ENCODE data around the gene KLK7.

KLK7 gene

GRCh38 chr19:51027126-51027806, 43.5 kb upstream of the KLK7 start:
- no peak for DNase-seq (ENCODE audit: extremely low spot score)
- TF ChIP-seq ARNT (IDR thresholded peaks at IDR 0.05) (no peak), HDGF (IDR thresholded peaks at IDR 0.05; ENCODE audit: borderline replicate concordance) (no peak), L3MBTL2 (conservative IDR thresholded peaks at IDR 0.05) (no peak), ELF4 (IDR thresholded peaks at IDR 0.05) (no peak), LEF1 (IDR thresholded peaks at IDR 0.05; ENCODE audit: borderline replicate concordance) (no peak), NFRKB (IDR thresholded peaks at IDR 0.05) (no peak), PKNOX1 (IDR thresholded peaks at IDR 0.05) (no peak), SUZ12 (IDR thresholded peaks at IDR 0.05) (no peak), SP1 (IDR thresholded peaks at IDR 0.05) (no peak), ZNF384 (IDR thresholded peaks at IDR 0.05) (no peak), TARDBP (IDR thresholded peaks at IDR 0.05) (no peak), FOXM1 (IDR thresholded peaks at IDR 0.05; ENCODE audit: borderline replicate concordance) (no peak)
- ChIA-PET CTCF (no interaction called here), POLR2A (no interaction called here)

GRCh38 chr19:51026554-51026831, 42.8 kb upstream of the KLK7 start, which contains the start of gene KLK11:
TSS of gene KLK11 (minus strand) at chr19:51026616. CDS start at chr19:51025631, 985 bp downstream.
- ChIA-PET POLR2A (no interaction called here), CTCF (interaction anchor here (1.5 kb wide), 1 partner anchor 9 kb away, joined by 7 read pairs; no protein-coding TSS in a partner anchor)
- TF ChIP-seq ELF4 (IDR thresholded peaks at IDR 0.05): no peak
- TF ChIP-seq BHLHE40 (IDR thresholded peaks at IDR 0.05; ENCODE audit: borderline replicate concordance): no peak
- no peak for TF ChIP-seq PKNOX1 (IDR thresholded peaks at IDR 0.05)
- no peak for TF ChIP-seq ARNT (IDR thresholded peaks at IDR 0.05)
- no peak for TF ChIP-seq SP1 (IDR thresholded peaks at IDR 0.05)
- TF ChIP-seq ZNF384 (IDR thresholded peaks at IDR 0.05): no peak
- no peak for TF ChIP-seq TARDBP (IDR thresholded peaks at IDR 0.05)
- TF ChIP-seq LEF1 (IDR thresholded peaks at IDR 0.05; ENCODE audit: borderline replicate concordance): no peak
- TF ChIP-seq FOXK2 (IDR thresholded peaks at IDR 0.05): no peak
- no peak for TF ChIP-seq SUZ12 (IDR thresholded peaks at IDR 0.05)
- no peak for TF ChIP-seq HDGF (IDR thresholded peaks at IDR 0.05; ENCODE audit: borderline replicate concordance)
- no peak for TF ChIP-seq NFRKB (IDR thresholded peaks at IDR 0.05)
- no peak for TF ChIP-seq CTBP1 (IDR thresholded peaks at IDR 0.05; ENCODE audit: borderline replicate concordance)
- no peak for TF ChIP-seq FOXM1 (IDR thresholded peaks at IDR 0.05; ENCODE audit: borderline replicate concordance)
- TF ChIP-seq L3MBTL2 (conservative IDR thresholded peaks at IDR 0.05): no peak
- no peak for TF ChIP-seq FOXA1 (IDR thresholded peaks at IDR 0.05)
- no peak for DNase-seq (ENCODE audit: extremely low spot score)

GRCh38 chr19:51025809-51026553, 42.3 kb upstream of the KLK7 start:
- no peak for DNase-seq (ENCODE audit: extremely low spot score)
- CTCF ChIA-PET: interaction anchor here (1.5 kb wide), 1 partner anchor 8 kb away, joined by 7 read pairs; no protein-coding TSS in a partner anchor
- POLR2A ChIA-PET: no interaction called here

GRCh38 chr19:51025401-51025800, 41.7 kb upstream of the KLK7 start:
- CTCF ChIA-PET: interaction anchor here (1.5 kb wide), 1 partner anchor 8 kb away, joined by 7 read pairs; no protein-coding TSS in a partner anchor
- TF ChIP-seq FOXK2 (IDR thresholded peaks at IDR 0.05) (no peak), TARDBP (IDR thresholded peaks at IDR 0.05) (no peak), FOXM1 (IDR thresholded peaks at IDR 0.05; ENCODE audit: borderline replicate concordance) (no peak), FOXA1 (IDR thresholded peaks at IDR 0.05) (no peak), L3MBTL2 (conservative IDR thresholded peaks at IDR 0.05) (no peak), ELF4 (IDR thresholded peaks at IDR 0.05) (no peak), SUZ12 (IDR thresholded peaks at IDR 0.05) (no peak), HDGF (IDR thresholded peaks at IDR 0.05; ENCODE audit: borderline replicate concordance) (no peak), NFRKB (IDR thresholded peaks at IDR 0.05) (no peak), ARNT (IDR thresholded peaks at IDR 0.05) (no peak), BHLHE40 (IDR thresholded peaks at IDR 0.05; ENCODE audit: borderline replicate concordance) (no peak), SP1 (IDR thresholded peaks at IDR 0.05) (no peak), LEF1 (IDR thresholded peaks at IDR 0.05; ENCODE audit: borderline replicate concordance) (no peak), ZNF384 (IDR thresholded peaks at IDR 0.05) (no peak), PKNOX1 (IDR thresholded peaks at IDR 0.05) (no peak), CTBP1 (IDR thresholded peaks at IDR 0.05; ENCODE audit: borderline replicate concordance) (no peak)
- POLR2A ChIA-PET: no interaction called here
- no peak for DNase-seq (ENCODE audit: extremely low spot score)

More at GRCh38 chr19:51025809-51026553, 42.3 kb upstream of the KLK7 start:
- TF ChIP-seq NFRKB (IDR thresholded peaks at IDR 0.05) (no peak), ARNT (IDR thresholded peaks at IDR 0.05) (no peak), HDGF (IDR thresholded peaks at IDR 0.05; ENCODE audit: borderline replicate concordance) (no peak), SUZ12 (IDR thresholded peaks at IDR 0.05) (no peak), BHLHE40 (IDR thresholded peaks at IDR 0.05; ENCODE audit: borderline replicate concordance) (no peak), FOXA1 (IDR thresholded peaks at IDR 0.05) (no peak), PKNOX1 (IDR thresholded peaks at IDR 0.05) (no peak), CTBP1 (IDR thresholded peaks at IDR 0.05; ENCODE audit: borderline replicate concordance) (no peak), TARDBP (IDR thresholded peaks at IDR 0.05) (no peak), FOXM1 (IDR thresholded peaks at IDR 0.05; ENCODE audit: borderline replicate concordance) (no peak), ZNF384 (IDR thresholded peaks at IDR 0.05) (no peak), LEF1 (IDR thresholded peaks at IDR 0.05; ENCODE audit: borderline replicate concordance) (no peak)

GRCh38 chr19:51024924-51025323, 41.2 kb upstream of the KLK7 start:
- POLR2A ChIA-PET: no interaction called here
- TF ChIP-seq PKNOX1 (IDR thresholded peaks at IDR 0.05) (no peak), LEF1 (IDR thresholded peaks at IDR 0.05; ENCODE audit: borderline replicate concordance) (no peak), HDGF (IDR thresholded peaks at IDR 0.05; ENCODE audit: borderline replicate concordance) (no peak), BHLHE40 (IDR thresholded peaks at IDR 0.05; ENCODE audit: borderline replicate concordance) (no peak), ARNT (IDR thresholded peaks at IDR 0.05) (no peak), NFRKB (IDR thresholded peaks at IDR 0.05) (no peak), ELF4 (IDR thresholded peaks at IDR 0.05) (no peak), CTBP1 (IDR thresholded peaks at IDR 0.05; ENCODE audit: borderline replicate concordance) (no peak), SUZ12 (IDR thresholded peaks at IDR 0.05) (no peak), FOXM1 (IDR thresholded peaks at IDR 0.05; ENCODE audit: borderline replicate concordance) (no peak), ZNF384 (IDR thresholded peaks at IDR 0.05) (no peak), TARDBP (IDR thresholded peaks at IDR 0.05) (no peak), FOXA1 (IDR thresholded peaks at IDR 0.05) (no peak), FOXK2 (IDR thresholded peaks at IDR 0.05) (no peak), SP1 (IDR thresholded peaks at IDR 0.05) (no peak), L3MBTL2 (conservative IDR thresholded peaks at IDR 0.05) (no peak)
- CTCF ChIA-PET: no interaction called here
- DNase-seq (ENCODE audit: extremely low spot score): no peak
